ENCODE data around the gene TRMT6.

TRMT6 gene

GRCh38 chr20:5945963-5946362, 4.4 kb downstream of the TRMT6 start:
- FAIRE-seq: no peak

GRCh38 chr20:5938456-5939029, 11.8 kb downstream of the TRMT6 start:
- no peak for FAIRE-seq

- no peak for FAIRE-seq
Observed at GRCh38 chr20:5936238-5936637, 14.1 kb downstream of the TRMT6 start.

- FAIRE-seq: no peak
Observed at GRCh38 chr20:5935384-5935783, 14.9 kb downstream of the TRMT6 start.

- FAIRE-seq: no peak
Observed at GRCh38 chr20:5933802-5934436, 16.4 kb downstream of the TRMT6 start.

GRCh38 chr20:5932796-5933195, 17.5 kb downstream of the TRMT6 start:
- FAIRE-seq: no peak

- no peak for FAIRE-seq
Observed at GRCh38 chr20:5931411-5931810, 18.9 kb downstream of the TRMT6 start.

GRCh38 chr20:5928836-5929715, 21.3 kb downstream of the TRMT6 start:
- no peak for FAIRE-seq

GRCh38 chr20:5927749-5928462, 22.4 kb downstream of the TRMT6 start:
- no peak for FAIRE-seq

- FAIRE-seq: no peak
Observed at GRCh38 chr20:5925551-5925950, 24.8 kb downstream of the TRMT6 start.

- no peak for FAIRE-seq
Observed at GRCh38 chr20:5923493-5923892, 26.8 kb downstream of the TRMT6 start.

- FAIRE-seq: no peak
Observed at GRCh38 chr20:5920581-5920980, 29.8 kb downstream of the TRMT6 start.

- FAIRE-seq: no peak
Observed at GRCh38 chr20:5919626-5920544, 30.4 kb downstream of the TRMT6 start.

- no peak for FAIRE-seq
Observed at GRCh38 chr20:5918856-5919625, 31.3 kb downstream of the TRMT6 start.

GRCh38 chr20:5914859-5915258, 35.5 kb downstream of the TRMT6 start:
- no peak for FAIRE-seq

- FAIRE-seq: no peak
Observed at GRCh38 chr20:5913166-5913565, 37.2 kb downstream of the TRMT6 start.

GRCh38 chr20:5910186-5910585, 40.1 kb downstream of the TRMT6 start:
- no peak for FAIRE-seq

GRCh38 chr20:5908981-5909380, 41.4 kb downstream of the TRMT6 start:
- no peak for FAIRE-seq

GRCh38 chr20:5900908-5901307, 49.4 kb downstream of the TRMT6 start:
- no peak for FAIRE-seq

- FAIRE-seq: no peak
Observed at GRCh38 chr20:5899444-5899843, 50.9 kb downstream of the TRMT6 start.

- no peak for FAIRE-seq
Observed at GRCh38 chr20:5895626-5896025, 54.7 kb downstream of the TRMT6 start.

Data from G401.6 (cell line).